ENCODE data around the gene PRR36. TPM values are rescaled to one million over a fixed set of nuclear protein-coding genes. Genes with fewer than 3 reads are reported as not detected.
A peak's percentile ranks its signal among the peaks of the same experiment; 100 is the strongest.
"Not testable (repeated sequence)": the region's sequence is repeated elsewhere in the genome, so short reads cannot be mapped to it uniquely, and the experiment has no call there.

PRR36 gene
- total and polyA plus RNA-seq, 2 donors (not counting 1 experiment from before 2014, with no cell fraction given): 0.01 TPM; not detected in 1

GRCh38 chr19:7859831-7860713 is 14.1 kb downstream of the PRR36 start:
- Histone ChIP-seq H3K79me2 (ENCODE audit: control insufficient read depth, insufficient read depth, low read length) (no peaks in the 10 kb centered on the region), H3K27me3 (replicated peaks in 1 of 4; ENCODE audit: control extremely low read depth in 1 of 4, control insufficient read depth in 3 of 4, insufficient read depth in 4 of 4, low read length in 3 of 4) (peaks cover 0 to 88% (median 29%) of the 10 kb centered on the region in 4 experiments), H3K9me3 (ENCODE audit: control extremely low read depth in 1 of 3, control insufficient read depth in 2 of 3, insufficient read depth in 1 of 3, low read length in 2 of 3) (peaks cover 0 to 29% (median 0%) of the 10 kb centered on the region in 3 donors), H3K36me3 (replicated peaks in 1 of 2; ENCODE audit: control extremely low read depth in 1 of 2, control insufficient read depth in 1 of 2, extremely low read depth in 1 of 2, insufficient read depth in 2 of 2, low read length in 1 of 2) (peaks cover 0 to 3% of the 10 kb centered on the region in 2 experiments), H3K27ac (ENCODE audit: low read length in 2 of 2) (no peak overlapping the region), H4K20me1 (ENCODE audit: control insufficient read depth, insufficient read depth, low read length, poor library complexity, severe bottlenecking) (no peaks in the 10 kb centered on the region), H3K9ac (ENCODE audit: low read length) (no peak overlapping the region), H3K4me2 (replicated peaks; ENCODE audit: low read depth, low read length, poor library complexity, severe bottlenecking) (no peak overlapping the region), H3K4me3 (ENCODE audit: control extremely low read depth in 1 of 5, extremely low read depth in 1 of 5, insufficient read depth in 1 of 5, low read depth in 2 of 5, low read length in 4 of 5) (no peak overlapping the region), H3K4me1 (ENCODE audit: control insufficient read depth in 2 of 2, insufficient read depth in 2 of 2, low read length in 2 of 2) (peaks cover 21 to 26% of the 10 kb centered on the region in 2 donors), H2AFZ (ENCODE audit: insufficient read depth, low read depth, low read length, poor library complexity, severe bottlenecking) (no peak overlapping the region)
- DNase-seq: no peak
- peaks cover 24% of the 10 kb centered on the region for H3K27me3 Mint-ChIP-seq
- intact Hi-C loops (cut with micrococcal nuclease): no loop called here
- H3K27ac Mint-ChIP-seq: no peak overlapping the region
- TF ChIP-seq CTCF (IDR thresholded peaks at IDR 0.05): no peak
- TF ChIP-seq EZH2 (IDR thresholded peaks at IDR 0.05; ENCODE audit: borderline replicate concordance, insufficient read depth, low read depth, low read length, poor library complexity, severe bottlenecking): no peak
- ATAC-seq (ENCODE audit: low read depth): no peak
- peaks cover 11% of the 10 kb centered on the region for H3K4me1 Mint-ChIP-seq
- WGBS (ENCODE audit: insufficient coverage): 89% methylated on average over 16 of the region's 22 CpGs
- H3K9me3 Mint-ChIP-seq (ENCODE audit: insufficient read depth): no peaks in the 10 kb centered on the region
- POLR2A ChIA-PET: interaction anchor here (1.0 kb wide), 1 partner anchor 7 kb away, joined by 7 read pairs; no protein-coding TSS in a partner anchor
- CTCF ChIA-PET: no interaction called here
- peak overlapping the region; percentile 19 for H3K4me3 Mint-ChIP-seq

- peaks cover 0 to 80% (median 25%) of the 10 kb centered on the region in 4 experiments for H3K27me3 ChIP-seq (replicated peaks in 1 of 4; ENCODE audit: control extremely low read depth in 1 of 4, control insufficient read depth in 3 of 4, insufficient read depth in 4 of 4, low read length in 3 of 4)
- H3K4me3 ChIP-seq (ENCODE audit: control extremely low read depth in 1 of 5, extremely low read depth in 1 of 5, insufficient read depth in 1 of 5, low read depth in 2 of 5, low read length in 4 of 5); intact Hi-C loops (cut with micrococcal nuclease); H3K27ac ChIP-seq (ENCODE audit: low read length in 2 of 2); H3K79me2 ChIP-seq (ENCODE audit: control insufficient read depth, insufficient read depth, low read length); H3K4me2 ChIP-seq (replicated peaks; ENCODE audit: low read depth, low read length, poor library complexity, severe bottlenecking); POLR2A ChIA-PET; H2AFZ ChIP-seq (ENCODE audit: insufficient read depth, low read depth, low read length, poor library complexity, severe bottlenecking); H3K9me3 Mint-ChIP-seq (ENCODE audit: insufficient read depth); H3K4me1 Mint-ChIP-seq; H3K9ac ChIP-seq (ENCODE audit: low read length); H3K36me3 ChIP-seq (replicated peaks in 1 of 2; ENCODE audit: control extremely low read depth in 1 of 2, control insufficient read depth in 1 of 2, extremely low read depth in 1 of 2, insufficient read depth in 2 of 2, low read length in 1 of 2); H3K27ac Mint-ChIP-seq; H4K20me1 ChIP-seq (ENCODE audit: control insufficient read depth, insufficient read depth, low read length, poor library complexity, severe bottlenecking); H3K4me3 Mint-ChIP-seq; ATAC-seq (ENCODE audit: low read depth); DNase-seq: not testable (repeated sequence)
- peaks cover 0 to 21% (median 0%) of the 10 kb centered on the region in 3 donors for H3K9me3 ChIP-seq (ENCODE audit: control extremely low read depth in 1 of 3, control insufficient read depth in 2 of 3, insufficient read depth in 1 of 3, low read length in 2 of 3)
- H3K4me1 ChIP-seq (ENCODE audit: control insufficient read depth in 2 of 2, insufficient read depth in 2 of 2, low read length in 2 of 2): peaks cover 21 to 25% of the 10 kb centered on the region in 2 donors
- whole genome bisulfite sequencing (ENCODE audit: insufficient coverage): 96% methylated on average over 2 of the region's 8 CpGs
- CTCF ChIA-PET: interaction anchor here (0.6 kb wide), 1 partner anchor 51 kb away, joined by 3 read pairs; no protein-coding TSS in a partner anchor
- peaks cover 20% of the 10 kb centered on the region for H3K27me3 Mint-ChIP-seq
Observed at GRCh38 chr19:7859087-7859486, 15.1 kb downstream of the PRR36 start.
